HG03159 (cell line): ENCODE results near the gene OCRL.

Experiments used
- ATAC-seq: cut with Tn5 transposase; IDR thresholded peaks from one replicate; pipeline ENCODE4 v1.9.1; 2021; ENCODE audit warnings: mild to moderate bottlenecking, moderate library complexity; ENCODE audit not compliant: unreplicated experiment

OCRL gene

DNA sequence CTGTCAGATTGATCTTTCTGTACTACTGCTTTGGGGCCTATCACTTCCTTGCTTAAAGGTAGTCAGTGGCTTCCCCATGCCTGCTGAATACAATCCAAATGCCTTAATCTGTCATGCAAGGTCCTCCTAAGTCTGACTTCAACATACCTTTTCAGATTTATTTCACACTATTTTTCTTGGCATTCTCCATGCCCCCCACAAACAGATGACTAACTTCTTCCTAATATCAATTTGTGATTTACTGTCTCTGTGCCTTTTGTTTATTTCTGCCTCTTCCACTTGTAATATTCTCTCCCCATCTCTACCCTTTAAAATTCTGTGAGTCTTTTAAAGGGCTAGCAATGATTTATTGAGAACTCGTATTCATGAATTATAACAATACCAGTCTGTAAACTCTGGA, 41.8 kb downstream of the OCRL start:
- ATAC-seq: no peak

DNA sequence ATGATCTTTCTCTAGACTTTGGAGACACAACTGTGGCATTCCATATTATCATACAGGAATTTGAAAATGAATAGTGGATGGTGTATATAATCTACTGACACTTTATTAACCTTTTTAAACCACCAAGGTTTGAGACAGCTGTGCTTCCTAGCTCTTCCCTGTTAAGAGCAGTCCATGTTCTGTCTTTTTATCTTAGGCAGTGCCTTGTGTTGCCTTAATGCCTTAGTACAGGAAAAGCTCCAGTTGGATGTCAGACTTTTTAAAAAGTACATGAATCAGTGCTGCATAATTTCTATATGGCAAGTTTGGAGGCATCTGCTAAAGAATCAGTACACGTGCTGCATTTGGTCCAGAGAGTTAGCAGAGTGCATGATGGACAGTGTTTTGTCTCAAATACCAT, 45.1 kb downstream of the OCRL start:
- no peak for ATAC-seq

DNA sequence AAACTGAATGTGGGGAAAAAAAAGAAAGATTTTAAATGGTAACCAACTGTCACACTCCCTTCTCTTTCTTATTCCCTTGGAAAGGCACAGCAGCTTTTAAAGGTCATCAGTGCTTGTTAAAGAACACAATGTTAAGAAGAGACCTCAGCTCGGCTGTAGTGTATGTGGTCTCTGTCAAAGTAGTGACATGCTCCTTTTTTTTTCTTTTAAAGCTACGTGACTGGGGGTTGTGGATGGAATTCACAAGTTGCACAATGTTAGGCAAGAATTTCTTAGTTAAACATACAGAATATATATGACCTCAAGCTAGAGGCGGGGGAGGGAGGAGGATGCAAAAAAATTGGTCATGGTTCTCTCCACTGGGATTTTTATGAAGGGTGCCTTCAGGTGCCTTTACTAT, 45.6 kb downstream of the OCRL start:
- no peak for ATAC-seq

DNA sequence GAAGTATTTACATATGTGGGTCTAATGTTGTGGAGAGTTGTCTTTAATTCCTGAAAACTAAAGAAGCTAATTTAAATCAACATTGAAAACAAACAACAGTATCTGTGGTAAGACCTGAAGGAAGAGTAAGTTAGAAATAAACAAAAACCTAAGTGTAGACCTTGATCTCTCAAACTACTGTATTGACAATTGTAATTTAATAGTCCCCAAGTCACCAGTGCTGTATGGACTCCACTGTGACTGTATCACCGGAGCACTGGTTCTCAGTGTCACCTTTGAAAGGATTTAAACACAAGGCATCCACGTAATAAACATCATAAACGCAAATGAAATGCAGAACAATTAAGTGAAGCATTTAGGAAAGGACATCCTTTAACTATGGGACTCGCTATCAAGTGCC, 46.4 kb downstream of the OCRL start:
- no peak for ATAC-seq

DNA sequence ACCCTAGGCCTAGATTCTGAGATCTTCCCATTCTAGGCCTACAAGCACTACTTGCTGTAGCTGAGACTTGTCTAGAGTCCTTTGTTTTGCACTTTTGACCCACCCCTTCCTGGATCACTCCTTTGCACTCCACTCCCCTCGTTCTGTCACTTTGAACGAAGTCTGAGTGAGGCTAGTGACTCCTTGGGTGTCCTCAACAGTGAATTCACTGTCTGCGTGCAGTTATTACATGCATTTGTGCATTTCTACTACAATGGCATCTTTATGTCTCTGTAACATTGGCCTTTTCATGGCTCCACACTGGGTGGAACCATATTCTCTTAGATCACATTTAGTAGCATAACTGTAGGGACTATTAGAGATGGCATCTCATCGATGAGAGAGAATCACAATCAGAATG, 50.5 kb downstream of the OCRL start:
- ATAC-seq: no peak

DNA sequence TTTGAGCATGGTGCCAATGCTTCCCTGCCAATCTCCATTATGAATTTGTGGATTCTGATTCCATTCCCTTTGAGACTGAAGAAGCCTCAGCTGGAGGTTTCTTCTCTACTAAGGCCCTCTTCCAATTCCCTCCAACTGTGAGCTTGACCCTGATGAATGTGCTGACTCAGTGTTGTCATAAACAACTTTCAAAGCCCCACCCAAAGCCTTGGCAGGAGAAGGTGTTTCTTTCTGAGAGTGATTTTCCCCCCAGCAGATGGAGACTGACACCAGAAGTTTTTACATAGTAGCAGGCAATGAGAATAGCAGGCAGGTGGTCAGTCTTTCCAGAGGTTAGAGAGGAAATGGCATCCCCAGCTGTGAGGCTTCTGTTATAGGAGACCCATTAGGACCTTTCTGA, 53.1 kb downstream of the OCRL start:
- ATAC-seq: no peak

DNA sequence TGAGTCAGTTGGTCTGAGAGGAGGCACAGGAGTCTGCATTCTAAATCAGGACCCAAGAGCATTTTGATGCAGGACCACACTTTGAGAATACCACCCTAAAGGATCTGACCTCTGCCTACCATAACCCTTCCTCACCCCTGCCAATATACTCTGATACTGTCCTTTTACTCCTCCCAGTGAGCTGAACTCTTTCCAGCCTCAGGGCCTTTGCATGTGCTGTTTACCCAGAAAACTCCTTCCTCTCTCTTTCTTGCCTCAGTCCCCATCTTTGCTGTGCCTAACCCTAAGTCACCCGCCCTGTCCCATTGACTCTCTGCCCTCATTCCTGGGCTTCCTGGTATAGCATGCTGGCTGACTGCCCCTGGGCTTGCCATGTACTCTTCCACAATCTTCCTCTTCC, 54.7 kb downstream of the OCRL start:
- ATAC-seq: no peak

DNA sequence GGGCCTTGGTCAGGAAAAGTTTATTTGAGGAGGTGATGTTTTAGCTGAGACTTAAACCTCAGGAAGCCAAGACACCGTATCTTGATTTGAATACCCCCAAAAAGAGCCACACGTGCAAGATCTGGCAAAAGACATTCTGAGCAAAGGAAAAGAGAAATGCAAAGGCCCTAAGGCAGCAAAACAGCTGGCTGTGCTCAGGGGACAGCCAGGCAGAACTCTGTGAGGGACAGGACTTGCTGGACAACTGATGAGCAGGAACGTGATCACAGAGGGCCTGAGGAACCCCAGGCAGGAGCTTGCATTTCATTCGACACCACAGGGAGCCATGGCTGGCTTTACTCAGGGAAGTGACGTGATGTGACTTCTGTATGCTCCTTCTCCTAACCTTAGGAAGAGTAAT, 56.0 kb downstream of the OCRL start:
- ATAC-seq: no peak

DNA sequence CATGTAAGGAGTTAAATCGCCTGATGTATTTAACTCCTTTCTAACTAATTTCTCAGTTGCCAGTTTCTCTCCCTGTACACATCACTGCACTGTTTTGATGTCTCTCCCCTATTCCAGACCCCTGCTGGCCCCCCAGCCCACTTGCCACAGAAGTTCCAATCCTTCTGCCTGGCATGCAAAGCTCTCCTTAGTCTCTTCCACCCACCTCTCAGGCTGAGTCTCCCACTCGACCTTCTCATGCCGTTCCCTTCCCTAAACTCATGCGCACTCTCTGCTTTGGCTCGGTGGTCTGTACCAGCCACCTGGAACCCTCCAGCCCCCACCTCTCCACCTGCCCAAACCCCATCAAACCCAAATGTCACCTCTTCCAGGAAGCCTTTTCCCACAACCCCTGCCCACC, 57.8 kb downstream of the OCRL start:
- no peak for ATAC-seq

DNA sequence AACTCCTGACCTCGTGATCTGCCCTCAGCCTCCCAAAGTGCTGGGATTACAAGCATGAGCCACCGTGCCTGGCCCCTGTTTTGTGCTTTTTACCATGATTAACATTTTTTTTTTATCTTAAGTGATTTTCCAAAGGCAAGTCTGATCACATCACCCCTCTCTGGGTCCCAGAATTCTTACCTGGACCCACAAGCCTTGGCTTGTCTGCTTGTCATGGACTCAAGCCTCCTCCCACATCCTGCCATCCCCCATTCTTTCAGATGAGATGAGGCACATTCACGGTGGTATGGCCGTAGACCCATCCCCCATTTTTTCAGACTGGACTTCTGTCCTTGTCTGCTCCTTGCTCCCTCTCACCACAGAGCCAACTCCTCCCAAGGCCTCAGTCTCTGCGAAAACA, 59.4 kb downstream of the OCRL start:
- ATAC-seq: no peak

DNA sequence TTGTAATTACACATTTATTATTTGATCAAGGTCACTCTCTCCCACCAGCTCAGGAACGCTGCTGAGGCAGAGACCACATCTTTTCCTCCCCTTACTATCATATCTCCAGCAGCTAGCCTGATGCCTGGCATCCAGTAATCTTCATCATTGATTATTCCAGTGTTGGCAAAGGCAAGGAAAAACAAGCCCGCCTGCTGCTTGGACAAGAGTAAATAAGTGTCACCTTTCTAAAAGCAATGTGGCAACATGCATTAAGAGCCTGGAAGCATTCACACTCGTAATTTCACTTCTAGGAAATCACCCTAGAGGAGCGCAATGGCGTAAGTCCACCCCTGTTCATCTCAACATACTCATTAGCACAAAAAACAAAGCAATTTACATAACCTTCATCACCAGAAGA, 59.9 kb downstream of the OCRL start:
- no peak for ATAC-seq

DNA sequence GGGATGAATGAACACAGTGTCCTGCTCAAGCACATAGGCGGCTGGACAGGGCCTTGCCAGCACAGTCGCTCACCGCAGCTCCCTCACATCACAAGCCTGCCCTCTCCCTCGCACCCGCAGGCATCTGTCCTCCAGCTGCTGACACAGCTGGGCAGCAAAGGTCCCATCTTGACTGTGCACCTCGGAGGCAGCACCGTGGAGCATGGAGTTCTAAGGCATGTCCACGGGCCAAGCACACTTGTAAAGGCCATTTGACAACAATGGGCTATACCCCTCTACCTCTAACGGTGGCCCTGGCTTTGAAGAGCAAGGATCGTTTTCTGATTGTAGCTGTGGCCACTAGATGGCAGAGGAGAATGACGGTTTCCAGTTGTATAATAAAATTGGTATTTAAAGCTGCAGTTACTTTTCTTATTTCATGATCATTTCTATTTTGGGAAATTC, 60.9 kb downstream of the OCRL start:
- ATAC-seq: peak; percentile 45

DNA sequence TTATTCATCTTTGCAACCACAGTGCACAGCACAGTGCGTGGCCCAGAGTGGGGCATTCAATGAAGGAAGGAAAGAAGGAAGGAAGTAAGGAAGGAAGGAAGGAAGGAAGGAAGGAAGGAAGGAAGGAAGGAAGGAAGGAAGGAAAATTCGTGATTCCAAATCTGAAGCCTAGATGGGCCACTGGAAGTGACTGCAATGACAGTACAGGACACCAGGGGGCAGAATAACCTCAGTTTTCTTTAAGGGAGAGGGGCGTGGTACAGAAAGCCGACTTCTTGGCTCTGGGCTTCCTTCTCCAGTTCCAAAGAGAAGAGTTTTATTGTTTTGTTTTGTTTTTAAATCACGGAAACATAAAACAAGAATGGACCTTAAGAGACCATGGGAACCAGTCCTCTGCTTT, 66.9 kb downstream of the OCRL start:
- ATAC-seq: no peak

DNA sequence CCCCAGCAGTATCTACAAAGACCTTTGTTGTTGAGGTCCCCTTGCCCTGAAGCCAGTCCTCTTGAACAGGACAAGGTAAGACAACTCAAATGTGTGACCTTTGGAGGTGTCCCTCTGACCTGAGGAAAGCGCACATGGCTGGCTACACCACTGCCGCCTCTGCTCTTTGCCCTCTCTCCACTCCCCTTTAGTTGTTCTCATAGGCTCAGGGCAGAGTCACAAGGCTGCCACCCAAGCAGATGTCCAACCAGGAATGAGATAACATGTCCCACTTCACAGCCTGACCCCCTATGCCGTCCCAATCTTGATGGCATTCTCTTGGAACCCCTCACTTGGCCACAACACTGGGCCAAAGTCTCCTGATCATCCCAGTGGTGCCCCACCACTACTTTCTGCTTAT, 68.4 kb downstream of the OCRL start:
- no peak for ATAC-seq

DNA sequence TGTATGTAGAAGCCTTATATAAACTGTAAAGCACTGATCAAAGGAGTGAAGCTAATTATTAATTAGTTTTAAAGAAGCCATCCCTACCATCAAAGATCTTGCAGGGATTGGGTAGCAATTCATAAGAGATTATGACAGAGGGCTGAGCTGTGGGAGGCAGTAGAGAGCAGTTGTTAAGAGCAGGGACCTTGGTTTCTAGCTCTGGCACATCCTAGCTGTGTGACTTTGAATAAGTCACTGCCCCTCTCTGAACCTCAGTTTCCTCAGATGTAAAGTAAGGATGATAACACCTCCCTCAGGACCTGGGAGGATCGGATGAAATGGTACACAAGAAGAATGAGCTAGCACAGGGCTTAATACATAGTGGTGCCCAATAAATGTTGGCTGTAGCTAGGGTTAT, 69.3 kb downstream of the OCRL start:
- no peak for ATAC-seq

DNA sequence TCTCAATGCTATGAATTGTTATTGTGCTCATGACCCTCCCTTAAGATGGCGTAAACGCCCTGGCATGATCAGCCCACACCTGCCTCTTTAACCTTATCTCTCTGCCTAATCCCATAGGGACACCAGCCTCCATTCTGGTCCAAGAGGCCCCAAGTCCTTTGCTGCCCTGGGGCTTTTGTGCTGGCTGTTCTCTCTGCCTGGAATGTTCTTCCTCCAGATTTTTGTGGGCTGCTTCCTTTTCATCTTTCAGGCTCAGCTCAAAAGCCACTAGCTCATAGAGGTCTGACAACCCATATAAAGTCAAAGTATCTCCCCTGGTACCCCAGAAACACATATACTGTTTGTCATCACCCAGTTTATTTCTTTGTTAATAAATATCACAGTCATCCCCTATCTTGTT, 72.3 kb downstream of the OCRL start:
- no peak for ATAC-seq

DNA sequence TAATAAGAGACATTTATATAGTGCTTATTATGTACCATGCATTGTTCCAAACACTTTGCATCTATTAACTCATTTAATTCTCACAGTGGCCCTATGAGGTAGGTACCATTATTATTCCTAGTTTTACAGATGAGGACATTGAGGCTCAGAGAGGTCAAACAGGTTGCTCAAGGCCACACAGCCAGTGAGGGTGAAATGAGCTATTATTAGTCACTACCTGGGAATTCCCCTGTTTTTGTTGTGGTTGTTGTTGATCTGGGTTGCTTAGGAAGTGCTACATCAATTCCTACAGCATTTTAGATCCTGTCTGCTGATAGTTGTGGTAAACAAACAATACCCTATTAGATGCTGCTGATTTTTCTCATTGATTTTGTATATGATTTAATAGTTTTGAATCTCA, 73.5 kb downstream of the OCRL start:
- no peak for ATAC-seq

DNA sequence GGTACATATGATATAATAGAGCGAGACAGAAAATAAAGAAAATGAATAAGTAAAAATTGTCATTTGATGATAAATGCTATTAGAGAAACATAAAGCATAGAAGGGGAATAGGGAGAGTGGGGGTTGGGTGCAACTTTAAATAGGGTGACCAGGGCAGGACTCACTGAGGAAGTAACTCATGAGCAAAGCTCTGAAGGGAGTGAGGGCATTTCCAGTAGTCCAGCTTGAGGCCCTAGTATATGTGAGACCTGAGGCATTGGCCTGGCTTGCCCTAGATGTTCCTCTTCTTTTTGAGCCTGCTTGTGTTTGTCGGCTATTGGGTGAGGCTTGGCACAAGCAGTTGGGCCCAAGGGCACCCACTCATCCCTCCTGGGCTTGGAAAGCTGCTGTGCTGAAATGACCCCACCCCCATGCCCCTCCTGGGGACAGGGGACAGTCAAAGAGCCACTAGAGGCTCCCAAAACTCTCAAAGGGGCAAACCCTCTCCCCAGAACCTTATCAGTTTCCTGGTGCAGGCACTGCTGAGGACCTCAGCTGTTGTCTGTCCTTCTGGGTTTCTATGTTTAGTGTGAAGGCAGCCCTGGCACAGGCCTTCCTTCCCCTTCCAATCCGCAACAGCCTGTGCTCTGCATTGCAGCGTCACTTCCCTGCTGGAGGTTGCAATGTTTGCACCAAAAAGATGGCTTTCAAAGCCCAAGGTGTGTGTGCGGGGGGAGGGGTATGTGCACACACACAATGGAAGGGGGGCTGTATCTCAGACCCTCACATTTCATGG, 74.6 kb downstream of the OCRL start:
- ATAC-seq: no peak

DNA sequence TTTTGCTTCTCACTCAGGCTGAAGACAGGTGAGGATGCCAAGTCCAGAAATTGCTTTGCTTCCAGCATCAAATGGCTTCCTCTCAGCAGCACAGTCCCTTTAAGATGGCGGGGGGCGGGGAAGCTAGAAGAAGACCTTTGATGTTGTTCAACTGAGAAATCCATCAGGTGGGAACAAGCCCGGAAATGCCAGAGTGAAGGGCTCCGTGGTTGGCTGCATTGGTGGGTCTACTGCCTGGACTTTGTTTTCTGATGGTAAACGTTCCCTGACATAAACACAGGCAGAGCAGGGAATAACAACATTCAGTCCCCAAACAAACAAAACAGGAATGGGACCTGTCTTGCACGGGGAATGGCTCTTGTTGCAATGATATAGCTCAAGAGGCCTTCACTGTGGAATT, 77.4 kb downstream of the OCRL start:
- ATAC-seq: no peak

DNA sequence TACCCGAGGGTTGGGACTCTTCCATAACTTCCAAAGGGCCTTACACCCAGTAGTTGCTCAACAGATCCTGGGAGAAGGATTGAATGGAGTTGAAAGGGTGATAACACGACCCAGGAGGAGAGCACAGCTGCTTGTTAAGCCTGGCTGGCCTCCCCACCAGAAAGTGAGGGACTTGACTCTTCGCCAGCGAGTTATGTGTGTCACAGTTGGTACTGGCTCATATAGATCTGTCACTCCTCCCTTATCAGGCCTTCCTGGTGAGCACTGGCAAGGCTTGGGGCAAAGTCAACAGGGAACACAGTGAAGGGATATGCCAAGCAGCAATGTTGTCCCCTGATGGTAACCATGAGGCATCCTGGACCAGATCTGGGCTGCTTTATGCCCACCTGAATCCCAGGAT, 78.9 kb downstream of the OCRL start:
- no peak for ATAC-seq

DNA sequence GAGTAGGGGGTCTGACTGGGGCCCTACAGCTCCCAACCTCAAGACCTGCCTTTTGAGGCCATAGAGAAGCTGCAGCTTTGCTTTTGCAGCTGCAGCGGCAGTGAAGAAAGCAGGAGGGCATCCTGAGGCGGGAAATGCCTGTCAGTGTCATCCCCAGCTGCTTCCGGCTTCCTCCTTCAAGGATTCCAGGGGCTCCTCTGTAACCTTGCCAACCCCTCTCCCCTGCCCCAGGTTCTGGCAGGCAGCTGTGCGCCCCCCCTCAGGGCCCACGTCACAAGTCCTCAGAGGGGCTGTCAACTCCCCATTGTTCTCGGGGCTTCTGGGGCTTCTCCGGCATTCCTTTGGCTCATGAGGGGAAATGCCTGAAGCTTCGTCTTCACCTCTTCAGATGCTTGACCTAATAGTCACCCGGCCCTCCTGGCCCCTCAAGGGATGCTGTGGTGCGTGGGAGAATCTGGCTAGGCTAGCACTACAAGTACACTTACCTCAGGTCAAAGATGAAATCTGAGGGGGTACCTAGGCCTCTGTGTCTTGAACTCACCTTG, 82.8 kb downstream of the OCRL start:
- no peak for ATAC-seq

DNA sequence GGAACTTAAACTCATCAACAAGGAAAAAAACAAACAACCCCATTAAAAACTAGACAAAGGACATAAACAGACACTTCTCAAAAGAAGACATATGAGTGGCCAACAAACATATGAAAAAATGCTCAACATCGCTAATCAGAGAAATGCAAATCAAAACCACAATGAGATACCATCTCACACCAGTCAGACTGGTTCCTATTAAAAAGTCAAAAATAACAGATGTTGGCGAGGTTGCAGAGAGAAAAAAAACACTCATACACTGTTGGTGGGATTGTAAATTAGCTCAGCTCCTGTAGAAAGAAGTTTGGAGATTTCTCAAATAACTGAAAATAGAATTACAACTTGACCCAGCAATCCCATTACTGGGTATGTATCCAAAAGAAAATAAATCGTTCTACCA, 86.0 kb downstream of the OCRL start:
- no peak for ATAC-seq

DNA sequence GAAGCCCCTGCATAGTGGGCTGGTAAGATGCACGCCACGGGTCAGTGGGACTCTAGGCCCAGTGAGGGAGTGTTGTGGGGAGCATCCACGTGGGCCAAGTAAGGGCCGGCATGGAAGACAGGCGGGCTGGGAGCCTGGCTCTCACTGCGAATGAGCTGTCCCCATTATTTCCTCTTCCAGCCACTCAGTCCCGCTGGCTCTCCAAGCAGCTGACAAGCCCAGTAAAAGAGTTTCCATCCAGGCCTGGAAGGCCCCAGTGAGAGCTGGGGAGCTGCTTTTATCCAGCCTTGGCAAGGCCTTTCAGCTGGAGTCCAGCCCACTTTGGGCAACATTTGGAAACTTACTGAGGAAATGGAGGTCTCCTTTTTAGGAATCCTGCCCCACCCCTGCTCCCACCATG, 89.8 kb downstream of the OCRL start:
- no peak for ATAC-seq
